HS-5 (cell line): ENCODE measurements around the gene DPM3.
A peak's percentile ranks its signal among the peaks of the same experiment; 100 is the strongest.
"Not testable (repeated sequence)": the region's sequence is repeated elsewhere in the genome, so short reads cannot be mapped to it uniquely, and the experiment has no call there.

Experiments
- DNase-seq: peaks from one replicate; pipeline ENCODE4 v3.0.0-alpha.2; 2012; ENCODE audit warnings: low read depth

The DPM3 gene, protein sequence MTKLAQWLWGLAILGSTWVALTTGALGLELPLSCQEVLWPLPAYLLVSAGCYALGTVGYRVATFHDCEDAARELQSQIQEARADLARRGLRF

GRCh38 chr1:155139895-155140629 is at the start of gene DPM3:
DPM3 (minus strand) TSS chr1:155140531; CDS start chr1:155140240, 291 bp downstream.
- DNase-seq = peak; percentile 35

GRCh38 chr1:155189926-155190325 is 49.6 kb upstream of the DPM3 start:
- not testable (repeated sequence) for DNase-seq

DNA sequence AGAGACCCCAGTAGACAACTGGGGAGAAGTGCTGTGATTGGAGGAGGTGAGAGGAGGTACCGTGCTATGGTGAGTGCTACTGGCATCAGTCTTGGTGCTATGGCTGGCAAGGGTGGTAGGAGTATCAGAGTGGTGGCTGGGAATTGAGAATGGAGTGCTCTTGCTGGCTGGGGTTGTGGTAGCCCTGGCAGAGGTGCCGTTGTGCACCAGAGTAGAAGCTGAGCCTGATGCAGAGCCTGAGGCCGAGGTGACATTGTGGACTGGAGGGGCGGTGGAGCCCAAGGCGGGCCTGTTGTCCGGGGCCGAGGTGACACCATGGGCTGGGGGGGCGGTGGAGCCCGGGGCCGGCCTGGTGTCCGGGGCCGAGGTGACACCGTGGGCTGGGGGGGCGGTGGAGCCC is 47.9 kb upstream of the DPM3 start:
- no peak for DNase-seq

DNA sequence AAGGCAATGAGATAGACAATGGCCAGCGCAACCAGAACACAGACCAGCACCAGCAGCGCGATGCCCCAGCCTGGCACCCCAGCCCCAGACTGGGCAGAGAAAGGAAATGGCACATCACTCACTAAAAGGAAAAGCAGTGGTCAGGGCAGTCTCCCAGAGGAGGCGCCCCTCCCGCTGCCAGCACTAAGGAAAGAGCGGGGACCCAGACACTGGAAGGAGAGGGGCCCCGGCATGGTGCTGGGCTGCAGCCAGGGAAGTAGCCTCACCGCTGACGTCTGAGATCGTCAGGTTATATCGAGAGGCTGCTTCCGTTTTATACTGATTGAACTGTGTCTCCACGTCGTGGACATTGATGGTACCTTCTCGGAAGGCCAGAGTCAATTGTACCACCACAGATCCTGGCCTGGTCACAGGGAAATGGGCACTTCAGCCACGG is 47.1 kb upstream of the DPM3 start:
- no peak for DNase-seq

DNA sequence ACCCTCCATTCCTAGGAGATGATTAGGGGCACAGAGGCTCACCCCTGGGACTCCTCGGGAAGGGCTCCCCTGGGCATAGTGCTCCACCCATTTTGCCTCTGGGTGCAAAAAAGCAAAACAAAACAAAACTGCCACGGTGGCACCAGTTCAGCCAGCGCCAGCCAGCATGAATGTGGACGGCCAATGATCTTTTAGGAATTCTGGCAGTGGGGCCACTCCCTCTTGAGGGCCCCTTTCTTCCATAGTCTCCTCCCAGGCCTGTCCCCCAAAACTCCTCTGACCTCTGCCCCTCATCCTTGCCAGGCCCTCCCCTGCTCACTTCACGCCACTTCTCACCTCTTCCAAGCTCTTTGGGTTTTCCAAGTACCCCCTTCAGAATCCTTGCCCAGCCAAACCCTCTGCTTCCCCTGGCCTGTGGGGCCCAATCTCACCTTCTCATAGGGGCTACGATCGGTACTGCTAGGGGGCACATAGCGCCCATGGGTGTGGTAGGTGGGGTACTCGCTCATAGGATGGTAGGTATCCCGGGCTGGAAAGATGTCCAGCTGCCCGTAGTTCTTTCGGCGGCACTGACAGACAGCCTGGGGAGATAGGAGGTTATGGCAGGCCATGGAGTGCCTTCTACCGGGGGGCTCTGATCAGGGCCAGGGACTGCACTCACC is 46.6 kb upstream of the DPM3 start:
- no peak for DNase-seq

DNA sequence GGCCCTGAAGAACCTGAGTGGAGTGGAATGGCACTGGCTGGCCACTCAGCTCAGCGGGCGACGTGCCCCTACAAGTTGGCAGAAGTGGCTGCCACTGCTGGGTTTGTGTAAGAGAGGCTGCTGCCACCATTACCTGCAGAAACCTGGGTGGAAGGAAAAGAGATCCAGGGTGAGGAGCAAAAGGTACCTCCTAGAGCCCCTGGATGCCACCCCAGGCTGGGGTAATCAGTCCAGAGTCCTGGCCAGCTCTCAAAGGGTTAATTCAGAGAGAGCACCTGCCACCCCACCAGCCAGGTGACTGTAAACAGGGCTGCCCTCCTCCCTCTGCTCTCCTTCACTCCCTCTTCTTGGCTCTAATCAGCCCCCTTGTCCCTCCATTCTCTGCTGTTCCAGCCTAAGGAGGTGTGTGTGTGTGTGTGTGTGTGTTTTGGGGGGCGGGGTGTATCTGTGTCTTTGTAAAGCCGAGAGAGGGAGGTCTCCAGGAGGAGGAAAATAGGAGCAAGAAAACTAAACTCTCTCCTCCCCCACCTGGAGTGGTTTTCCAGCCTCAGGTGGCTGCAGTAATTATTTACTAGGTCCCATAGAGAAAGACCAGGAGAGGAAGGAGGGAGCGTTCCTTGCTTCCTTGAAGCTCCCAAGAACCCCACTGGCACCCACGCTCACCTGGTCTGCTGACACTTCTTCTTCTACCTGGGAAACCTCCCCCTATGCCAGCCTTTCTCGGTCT is 45.9 kb upstream of the DPM3 start:
- no peak for DNase-seq

DNA sequence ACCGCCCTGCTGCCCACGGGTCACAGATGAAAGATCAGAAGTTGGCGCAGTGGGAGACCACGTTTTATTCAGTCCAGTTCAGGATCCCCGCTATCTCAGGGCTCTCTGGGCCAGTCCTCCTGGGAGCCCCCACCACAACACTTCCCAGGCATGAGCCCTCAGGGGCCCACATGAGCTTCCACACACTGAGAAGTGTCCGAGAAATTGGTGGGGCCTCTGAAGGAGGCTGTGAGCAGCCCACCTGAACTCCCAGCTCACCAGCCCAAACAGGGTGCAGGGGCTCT is 45.4 kb upstream of the DPM3 start:
- no peak for DNase-seq

DNA sequence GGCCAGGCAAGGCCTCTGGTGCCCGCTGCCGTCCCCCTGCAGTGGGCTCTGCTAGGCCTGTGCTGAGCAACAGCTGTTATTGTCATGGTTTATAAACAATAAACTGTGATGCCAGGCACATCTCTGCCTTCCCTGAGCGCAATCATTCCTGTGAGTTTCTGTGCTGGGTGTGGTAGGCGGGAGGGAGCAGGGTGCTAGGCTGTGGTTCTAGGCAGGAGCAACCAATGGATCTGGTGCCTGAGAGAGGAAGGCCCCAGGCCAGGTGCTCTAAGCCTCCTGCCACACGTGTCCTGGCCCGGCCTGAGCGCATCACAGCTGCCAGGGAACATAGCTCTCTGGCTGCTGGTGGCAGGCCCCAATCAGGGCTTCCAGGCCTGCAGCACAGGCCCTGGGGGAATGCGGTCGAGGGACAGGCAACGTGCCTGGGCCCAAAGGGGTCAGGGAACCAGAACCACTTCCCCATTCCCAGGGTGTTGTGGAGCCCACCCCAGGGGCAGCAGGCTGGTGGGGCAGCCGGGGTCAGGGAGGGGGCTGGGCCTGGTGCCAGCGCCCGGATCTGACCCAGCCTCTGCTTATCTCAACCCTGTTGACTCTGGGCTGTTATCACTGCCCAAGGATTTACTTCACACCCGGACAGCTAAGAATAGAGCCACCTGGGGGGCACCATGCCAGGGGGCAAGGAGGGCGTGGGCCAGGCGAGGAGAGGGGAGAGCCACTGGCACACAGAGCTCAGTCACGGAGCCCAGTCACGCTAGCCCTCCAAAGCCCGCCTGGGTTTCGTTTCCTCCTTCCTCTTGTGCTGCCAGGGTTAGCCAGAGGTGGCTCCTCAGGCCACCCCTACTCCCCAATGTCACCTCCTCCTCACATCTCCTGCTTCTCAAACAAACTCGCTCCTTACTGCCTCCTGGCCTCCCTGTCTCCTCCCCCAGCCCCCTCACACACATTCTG is 44.8 kb upstream of the DPM3 start:
- no peak for DNase-seq

- DNase-seq = no peak
Observed at GRCh38 chr1:155184351-155184811, 44.0 kb upstream of the DPM3 start.

DNA sequence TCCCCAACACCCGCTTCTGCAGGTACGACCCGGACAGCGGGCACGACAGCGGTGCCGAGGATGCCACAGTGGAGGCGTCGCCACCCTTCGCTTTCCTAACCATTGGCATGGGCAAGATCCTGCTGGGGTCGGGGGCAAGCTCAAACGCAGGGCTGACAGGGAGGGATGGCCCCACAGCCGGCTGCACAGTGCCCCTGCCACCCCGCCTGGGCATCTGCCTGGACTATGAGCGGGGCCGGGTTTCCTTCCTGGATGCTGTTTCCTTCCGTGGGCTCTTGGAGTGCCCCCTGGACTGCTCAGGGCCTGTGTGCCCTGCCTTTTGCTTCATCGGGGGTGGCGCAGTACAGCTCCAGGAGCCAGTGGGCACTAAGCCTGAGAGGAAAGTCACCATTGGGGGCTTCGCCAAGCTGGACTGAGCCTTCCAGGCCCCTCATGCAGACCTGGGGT is 43.5 kb upstream of the DPM3 start:
- DNase-seq = no peak

DNA sequence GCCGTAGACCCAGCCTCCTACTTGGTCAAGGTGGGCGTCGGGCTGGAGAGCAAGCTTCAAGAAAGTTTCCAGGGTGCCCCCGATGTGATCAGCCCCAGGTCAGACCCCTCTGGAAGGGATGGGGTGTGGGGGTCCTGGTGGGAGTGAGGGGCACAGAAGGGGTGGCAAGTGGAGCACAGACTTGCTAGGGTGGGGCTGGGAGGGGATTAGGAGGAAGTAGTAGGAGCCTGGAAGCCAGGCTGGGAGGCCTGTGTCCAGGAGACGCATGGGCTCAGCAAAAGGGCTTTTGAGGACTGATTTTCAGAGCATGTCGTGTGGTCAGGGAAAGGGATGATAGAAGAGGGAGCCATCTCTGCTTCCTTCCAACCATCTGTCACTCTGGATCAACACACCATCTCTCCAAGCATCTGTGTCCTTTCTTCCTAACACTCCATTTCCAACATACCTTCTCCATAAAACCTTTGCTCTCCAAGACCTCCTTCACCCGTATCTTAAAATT is 41.8 kb upstream of the DPM3 start:
- DNase-seq = no peak

- no peak for DNase-seq
Observed at GRCh38 chr1:155181371-155182051, 41.2 kb upstream of the DPM3 start.

DNA sequence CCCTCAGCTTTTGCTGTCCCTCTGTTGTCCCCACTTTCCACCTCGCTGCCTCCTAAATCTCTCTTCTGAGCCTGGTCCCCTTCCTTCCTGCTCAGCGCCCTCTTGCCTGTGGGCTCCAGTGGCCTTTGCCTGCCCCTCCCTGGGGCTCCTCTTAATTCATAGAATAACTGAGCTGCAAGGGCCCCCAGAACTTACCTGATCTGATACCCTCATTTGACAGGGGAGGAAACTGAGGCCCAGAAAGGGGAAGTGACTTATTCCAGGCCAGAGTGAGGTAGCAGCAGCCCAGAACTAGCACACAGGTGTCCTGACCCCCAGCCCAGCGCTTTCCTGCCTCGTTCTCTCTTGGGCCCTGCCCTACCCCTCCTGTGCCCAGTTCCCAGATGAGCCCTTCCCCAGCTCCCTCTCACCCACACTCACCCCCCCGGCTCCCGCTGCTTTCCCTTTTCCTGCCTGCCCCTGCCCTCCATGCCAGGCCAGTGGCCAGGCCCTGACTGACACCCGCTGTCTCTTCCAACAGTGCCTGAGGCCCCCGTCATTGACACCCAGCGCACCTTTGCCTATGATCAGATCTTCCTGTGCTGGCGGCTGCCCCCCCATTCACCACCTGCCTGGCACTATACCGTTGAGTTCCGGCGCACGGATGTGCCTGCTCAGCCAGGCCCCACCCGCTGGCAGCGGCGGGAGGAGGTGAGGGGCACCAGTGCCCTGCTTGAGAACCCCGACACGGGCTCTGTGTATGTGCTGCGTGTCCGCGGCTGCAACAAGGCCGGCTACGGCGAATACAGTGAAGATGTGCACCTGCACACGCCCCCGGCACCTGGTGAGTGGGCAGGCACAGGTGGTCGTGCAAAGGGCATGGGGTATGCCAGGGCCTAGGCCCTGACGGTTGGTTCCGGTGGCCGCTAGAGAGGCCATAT is 39.0 kb upstream of the DPM3 start:
- no peak for DNase-seq

GRCh38 chr1:155178441-155179111 is 38.2 kb upstream of the DPM3 start:
- DNase-seq = no peak

GRCh38 chr1:155177918-155178281 is 37.6 kb upstream of the DPM3 start:
- no peak for DNase-seq

GRCh38 chr1:155177192-155177917 is 37.0 kb upstream of the DPM3 start:
- no peak for DNase-seq

- no peak for DNase-seq
Observed at GRCh38 chr1:155176544-155177071, 36.3 kb upstream of the DPM3 start.

DNA sequence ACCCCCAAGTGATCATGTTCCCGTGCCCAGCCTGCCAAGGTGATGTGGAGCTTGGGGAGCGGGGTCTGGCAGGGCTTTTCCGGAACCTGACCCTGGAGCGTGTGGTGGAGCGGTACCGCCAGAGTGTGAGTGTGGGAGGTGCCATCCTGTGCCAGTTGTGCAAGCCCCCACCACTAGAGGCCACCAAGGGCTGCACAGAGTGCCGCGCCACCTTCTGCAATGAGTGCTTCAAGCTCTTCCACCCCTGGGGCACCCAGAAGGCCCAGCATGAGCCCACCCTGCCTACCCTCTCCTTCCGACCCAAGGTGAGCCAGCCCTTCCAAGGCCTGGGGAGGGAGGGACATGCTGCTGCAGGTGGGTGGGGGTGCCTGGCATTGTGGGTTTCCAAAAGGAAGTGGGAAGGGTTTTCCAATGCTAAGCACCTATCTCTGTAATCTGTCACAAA is 35.6 kb upstream of the DPM3 start:
- DNase-seq = no peak
